Transverse colon (tissue), 3 donors: ENCODE measurements around the gene F3.

Source experiments
- POLR2A ChIP-seq: fragments of 450-650 bp; IDR thresholded peaks from one replicate; pipeline ENCODE4 v1.6.1; 2016; ENCODE audit warnings: antibody characterized with exemption, mild to moderate bottlenecking, moderate library complexity
- TF ChIP-seq, protein P1 (sequence below), 5 experiments: fragments of 200-600 bp in 3 of 5; fragments of 450-650 bp in 2 of 5; sonication (generic) in 3 of 5; IDR thresholded peaks; 1 replicate in 2 of 5; 2 replicates in 3 of 5; pipeline ENCODE4 v1.5.1; 2016 to 2017; ENCODE audit warnings: antibody characterized with exemption in 5 of 5, inconsistent platforms in 3 of 5, mild to moderate bottlenecking in 2 of 5, moderate library complexity in 1 of 5

GRCh38 chr1:94479682-94480081 is 61.9 kb downstream of the F3 start:
- TF ChIP-seq, protein P1, sequence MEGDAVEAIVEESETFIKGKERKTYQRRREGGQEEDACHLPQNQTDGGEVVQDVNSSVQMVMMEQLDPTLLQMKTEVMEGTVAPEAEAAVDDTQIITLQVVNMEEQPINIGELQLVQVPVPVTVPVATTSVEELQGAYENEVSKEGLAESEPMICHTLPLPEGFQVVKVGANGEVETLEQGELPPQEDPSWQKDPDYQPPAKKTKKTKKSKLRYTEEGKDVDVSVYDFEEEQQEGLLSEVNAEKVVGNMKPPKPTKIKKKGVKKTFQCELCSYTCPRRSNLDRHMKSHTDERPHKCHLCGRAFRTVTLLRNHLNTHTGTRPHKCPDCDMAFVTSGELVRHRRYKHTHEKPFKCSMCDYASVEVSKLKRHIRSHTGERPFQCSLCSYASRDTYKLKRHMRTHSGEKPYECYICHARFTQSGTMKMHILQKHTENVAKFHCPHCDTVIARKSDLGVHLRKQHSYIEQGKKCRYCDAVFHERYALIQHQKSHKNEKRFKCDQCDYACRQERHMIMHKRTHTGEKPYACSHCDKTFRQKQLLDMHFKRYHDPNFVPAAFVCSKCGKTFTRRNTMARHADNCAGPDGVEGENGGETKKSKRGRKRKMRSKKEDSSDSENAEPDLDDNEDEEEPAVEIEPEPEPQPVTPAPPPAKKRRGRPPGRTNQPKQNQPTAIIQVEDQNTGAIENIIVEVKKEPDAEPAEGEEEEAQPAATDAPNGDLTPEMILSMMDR (IDR thresholded peaks at IDR 0.05): no peak
- no peak for TF ChIP-seq POLR2A
